GM19324 (cell line): Measurements from ENCODE around the gene CAV2.

ENCODE experiments used
- ATAC-seq: cut with Tn5 transposase; IDR thresholded peaks from one replicate; pipeline ENCODE4 v1.9.1; 2021; ENCODE audit warnings: mild to moderate bottlenecking, moderate library complexity; ENCODE audit not compliant: unreplicated experiment, low FRiP score

Gene CAV2

DNA sequence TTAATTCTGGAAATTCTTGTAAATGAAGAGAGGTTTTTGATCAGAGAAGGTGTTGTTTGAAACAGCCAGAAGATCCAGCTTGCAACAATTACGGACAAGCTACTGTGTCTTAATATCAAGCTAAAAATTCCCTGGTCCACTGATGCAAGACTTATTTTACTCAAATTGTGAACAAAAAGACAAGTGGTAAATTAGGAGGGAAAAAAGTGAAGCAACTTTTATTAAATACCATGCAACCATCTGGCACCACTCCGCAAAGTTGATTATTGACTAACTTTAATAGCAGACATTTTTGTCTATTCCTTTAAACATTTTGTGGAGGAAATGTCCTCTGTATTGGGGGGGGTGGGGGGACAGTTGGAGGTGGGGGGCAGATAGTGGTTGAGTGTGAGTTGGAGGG is 5.1 kb upstream of the CAV2 start:
- no peak for ATAC-seq

DNA sequence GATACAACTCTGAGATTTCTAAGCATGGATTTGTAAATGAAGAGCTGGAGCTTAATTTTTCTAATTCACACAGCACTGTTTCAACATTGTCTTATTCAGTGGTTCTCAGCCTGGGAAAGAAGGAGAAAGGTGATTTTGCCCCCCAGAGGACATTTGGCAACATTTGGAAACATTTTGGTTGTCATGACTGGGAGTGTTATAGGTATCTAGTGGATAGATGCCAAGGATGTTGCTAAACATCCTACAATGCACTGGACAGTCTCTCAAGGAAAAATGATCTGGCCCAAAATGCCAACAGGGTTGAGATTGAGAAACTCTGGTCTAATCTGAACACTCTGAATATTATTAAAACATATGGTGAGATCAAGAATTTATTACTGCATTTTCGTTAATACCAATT is 3.8 kb upstream of the CAV2 start:
- no peak for ATAC-seq

DNA sequence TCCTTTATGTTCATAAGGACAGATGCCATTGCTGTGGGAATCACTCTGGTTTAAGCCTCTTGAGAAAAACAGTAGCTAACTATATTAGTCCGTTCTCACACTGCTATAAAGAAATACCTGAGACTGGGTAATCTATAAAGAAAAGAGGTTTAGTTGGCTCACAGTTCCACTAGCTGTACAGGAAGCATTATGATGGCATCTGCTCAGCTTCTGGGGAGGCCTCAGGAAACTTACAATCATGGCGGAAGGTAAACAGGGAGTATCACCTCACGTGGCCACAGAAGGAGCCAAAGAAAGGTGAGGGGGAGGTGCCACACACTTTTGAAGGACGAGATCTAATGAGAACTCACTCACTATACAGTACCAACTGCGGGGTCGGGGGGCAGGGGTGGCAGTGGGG is 2.9 kb upstream of the CAV2 start:
- ATAC-seq: no peak

DNA sequence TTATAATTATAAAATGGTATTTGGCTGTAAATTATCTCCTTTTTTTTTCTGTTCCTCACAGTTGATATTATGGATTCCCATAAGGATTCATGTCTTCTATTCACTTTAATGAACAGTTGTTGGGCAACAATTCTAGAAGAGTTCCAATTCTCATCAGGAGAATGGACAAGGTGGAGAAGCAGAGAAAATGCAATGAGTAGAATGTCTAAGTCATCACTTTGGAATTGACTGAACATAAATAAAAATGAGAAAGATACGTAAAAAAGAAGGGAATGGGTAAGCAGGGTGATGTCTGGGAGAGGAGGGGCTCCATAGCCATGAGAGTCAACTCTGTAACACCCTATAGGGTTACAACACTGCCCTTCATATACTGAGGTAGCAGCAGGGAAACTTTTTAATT is 1.8 kb upstream of the CAV2 start:
- ATAC-seq: no peak

DNA sequence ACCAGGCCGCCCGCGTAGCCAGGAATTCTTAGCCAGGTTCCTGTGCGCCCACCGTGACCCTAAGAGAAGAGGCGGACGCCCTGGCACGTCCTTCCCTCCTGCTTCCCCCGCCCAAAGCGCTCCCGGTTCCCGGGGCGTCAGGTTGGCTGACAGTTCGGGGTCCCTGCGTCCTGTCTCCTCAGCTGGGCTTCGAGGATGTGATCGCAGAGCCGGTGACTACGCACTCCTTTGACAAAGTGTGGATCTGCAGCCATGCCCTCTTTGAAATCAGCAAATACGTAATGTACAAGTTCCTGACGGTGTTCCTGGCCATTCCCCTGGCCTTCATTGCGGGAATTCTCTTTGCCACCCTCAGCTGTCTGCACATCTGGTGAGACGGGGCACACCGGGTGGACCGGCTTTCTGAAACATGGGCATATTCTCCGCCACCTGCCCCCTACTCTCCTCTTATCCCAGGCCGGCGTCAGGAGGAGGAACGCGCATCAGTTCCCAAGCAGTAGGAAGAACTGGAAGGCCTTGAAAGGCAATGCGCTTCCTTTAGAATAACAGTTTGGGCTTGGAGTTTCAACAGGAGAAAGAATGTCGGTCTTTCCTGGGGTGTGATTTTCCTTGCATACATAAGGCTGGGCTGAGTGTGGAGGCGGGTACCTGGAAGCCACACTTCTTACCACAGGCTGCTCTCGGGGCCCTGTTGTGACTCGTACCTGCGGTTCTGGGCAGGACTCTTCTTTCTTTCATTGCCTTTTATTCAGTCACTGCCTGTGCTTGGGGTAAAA is 728 bp downstream of the CAV2 start:
- ATAC-seq: peak; percentile 72

DNA sequence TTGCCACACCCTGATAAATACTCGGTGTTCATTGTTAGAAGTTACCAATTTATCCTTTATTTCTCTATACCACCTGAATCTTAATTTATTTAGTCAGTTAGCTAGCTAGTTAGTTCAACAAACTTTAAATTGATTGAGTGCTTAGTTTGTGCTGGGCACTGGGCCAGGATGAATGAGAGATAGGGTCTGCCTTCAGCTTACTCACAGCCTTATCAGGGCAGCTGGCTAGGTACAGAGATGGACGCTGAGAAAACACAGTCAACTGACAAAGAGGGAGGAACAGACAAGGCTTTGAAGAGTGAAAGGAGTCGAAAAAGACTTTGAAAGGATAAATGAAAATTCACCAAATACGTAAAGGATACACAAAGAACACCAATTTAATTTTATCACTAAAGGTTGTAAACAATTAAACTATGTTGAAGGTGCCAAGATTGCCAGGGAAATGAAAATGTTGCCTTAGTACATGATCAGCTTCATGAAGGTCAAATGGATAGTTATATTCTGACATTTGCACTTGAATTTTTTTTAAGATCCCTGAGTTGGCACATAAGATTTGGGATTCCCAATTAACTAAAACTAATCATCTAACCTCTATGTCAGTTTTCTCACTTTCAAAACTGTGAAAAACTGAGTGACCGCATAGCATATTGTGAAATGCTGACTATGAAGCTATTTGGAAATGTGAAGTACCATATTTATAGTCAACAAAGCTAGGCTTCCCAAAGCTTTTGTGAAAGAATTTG is 2.1 kb downstream of the CAV2 start:
- ATAC-seq: no peak

DNA sequence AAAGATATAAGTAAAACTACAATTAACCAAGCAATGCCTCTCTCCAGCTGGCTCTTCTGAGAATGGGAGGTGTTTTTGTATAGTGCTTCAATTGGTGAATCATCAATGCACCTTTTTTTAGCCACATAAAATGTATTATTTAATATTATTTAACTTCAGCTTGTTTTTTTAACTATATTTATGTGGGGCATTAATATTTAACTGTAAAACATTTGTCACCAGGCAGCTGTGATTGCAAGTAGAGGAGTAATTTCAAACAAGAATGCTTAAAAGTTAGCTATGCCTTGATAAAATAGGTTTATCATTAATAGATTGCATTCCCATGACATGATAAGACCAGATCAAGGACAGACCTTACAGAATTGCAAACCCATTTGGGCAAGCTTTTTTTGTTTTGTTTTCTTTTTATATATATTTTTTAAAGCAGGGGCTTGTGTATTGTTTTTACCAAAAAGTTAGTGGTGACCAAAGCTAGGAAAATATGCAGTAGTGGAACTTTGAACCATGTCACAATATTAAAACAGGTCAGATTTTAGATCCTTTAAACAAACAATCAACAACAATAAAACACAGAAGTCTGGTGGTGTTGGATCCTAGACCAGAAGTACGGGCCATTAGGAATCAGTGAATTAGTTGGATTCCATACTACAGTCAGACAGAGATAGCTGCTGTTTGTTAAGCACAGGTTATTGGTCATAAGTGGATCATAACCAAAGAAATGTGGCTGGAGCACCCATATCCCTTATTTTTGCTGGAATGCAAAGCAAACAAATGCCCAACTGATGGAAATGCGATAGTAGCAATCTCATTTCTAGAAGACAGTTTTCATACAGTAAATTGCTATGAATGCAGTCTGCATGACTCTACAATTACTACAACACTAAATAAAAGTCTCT is 2.9 kb downstream of the CAV2 start:
- ATAC-seq: no peak

GRCh38 chr7:116503835-116504234 is 4.3 kb downstream of the CAV2 start:
- no peak for ATAC-seq

GRCh38 chr7:116505278-116505677 is 5.7 kb downstream of the CAV2 start:
- ATAC-seq: no peak

DNA sequence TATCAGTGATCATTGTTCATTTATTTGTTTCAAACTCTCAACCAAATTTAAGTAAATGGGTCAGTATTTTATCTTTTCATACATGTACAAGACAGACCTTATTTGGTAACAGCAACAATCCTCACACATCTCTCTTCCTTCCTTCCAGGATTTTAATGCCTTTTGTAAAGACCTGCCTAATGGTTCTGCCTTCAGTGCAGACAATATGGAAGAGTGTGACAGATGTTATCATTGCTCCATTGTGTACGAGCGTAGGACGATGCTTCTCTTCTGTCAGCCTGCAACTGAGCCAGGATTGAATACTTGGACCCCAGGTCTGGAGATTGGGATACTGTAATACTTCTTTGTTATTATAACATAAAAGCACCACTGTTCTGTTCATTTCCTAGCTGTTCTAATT is 6.3 kb downstream of the CAV2 start:
- ATAC-seq: no peak

DNA sequence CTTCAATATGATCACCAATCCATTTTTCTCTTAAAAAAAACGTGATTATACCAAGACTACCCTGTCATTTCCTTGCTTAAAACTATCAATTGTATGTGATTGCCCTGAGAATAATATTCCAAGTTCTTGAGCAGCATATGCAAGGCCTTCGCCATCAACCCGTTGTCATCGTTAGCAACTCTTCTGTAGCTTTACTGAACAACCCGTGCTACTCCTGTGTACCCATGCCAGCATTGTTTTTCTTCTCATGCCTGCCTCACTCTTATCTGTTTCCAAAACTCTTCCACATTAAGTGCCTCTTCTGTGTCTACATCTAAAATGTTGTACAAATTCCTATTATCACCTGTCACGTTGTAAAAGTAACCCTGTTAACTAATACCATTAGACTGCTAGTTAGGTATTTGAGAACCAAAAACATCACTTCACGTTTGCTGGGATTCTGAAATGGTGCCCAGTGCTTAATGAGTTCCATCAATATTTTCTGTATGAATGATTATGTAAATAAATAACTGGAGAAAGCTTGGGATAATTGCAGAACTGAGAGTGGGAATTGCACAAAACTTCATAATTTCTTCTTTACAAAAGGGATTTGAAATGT is 10.5 kb downstream of the CAV2 start:
- no peak for ATAC-seq

- ATAC-seq: no peak
These were observed 11.3 kb downstream of the CAV2 start for GRCh38 chr7:116510795-116511194.

DNA sequence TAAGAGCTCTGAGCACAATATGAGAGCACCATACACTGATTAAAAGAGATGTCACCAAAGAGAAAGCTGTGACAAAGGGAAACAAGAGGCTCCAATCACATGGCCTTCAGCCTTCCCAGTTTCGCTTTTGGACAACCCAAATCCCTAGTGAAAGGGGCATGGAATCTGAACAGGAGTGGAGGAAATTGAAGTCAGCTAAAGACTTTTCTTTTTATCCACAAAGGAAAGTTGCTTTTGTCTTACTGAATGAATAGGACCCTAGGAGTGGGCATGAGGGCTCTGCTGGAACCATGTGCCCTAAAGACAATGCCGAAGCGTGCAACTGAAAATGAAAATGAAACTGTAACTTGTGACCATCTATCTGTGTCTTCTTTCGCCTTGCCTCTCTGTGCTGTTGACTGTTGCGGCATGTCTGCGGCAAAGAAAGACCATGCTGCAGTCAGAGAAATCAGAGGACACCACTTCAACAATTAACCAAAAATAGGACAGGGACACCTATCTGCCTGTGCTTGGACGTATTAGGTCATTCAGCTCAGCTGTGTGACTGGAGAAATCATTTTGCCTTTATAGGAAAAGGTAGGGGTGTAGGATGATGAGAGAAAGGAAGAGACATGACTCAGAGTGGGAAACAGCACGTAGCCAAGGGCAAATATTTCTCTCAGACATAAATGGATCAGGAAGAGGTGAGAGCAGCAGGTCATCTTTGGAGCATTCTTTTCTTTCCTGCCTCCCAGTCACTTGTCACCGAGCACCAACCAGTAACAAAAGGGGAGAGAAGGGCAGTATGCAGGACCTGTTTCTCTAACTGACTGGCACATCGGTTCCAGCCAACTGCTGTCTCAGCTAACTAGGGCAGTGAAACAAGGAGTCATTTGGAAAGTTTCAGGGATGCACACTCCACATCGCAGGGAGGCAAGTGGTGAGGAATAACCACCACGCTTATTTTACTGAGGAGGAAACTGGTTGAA is 12.3 kb downstream of the CAV2 start:
- peak; percentile 100 for ATAC-seq

DNA sequence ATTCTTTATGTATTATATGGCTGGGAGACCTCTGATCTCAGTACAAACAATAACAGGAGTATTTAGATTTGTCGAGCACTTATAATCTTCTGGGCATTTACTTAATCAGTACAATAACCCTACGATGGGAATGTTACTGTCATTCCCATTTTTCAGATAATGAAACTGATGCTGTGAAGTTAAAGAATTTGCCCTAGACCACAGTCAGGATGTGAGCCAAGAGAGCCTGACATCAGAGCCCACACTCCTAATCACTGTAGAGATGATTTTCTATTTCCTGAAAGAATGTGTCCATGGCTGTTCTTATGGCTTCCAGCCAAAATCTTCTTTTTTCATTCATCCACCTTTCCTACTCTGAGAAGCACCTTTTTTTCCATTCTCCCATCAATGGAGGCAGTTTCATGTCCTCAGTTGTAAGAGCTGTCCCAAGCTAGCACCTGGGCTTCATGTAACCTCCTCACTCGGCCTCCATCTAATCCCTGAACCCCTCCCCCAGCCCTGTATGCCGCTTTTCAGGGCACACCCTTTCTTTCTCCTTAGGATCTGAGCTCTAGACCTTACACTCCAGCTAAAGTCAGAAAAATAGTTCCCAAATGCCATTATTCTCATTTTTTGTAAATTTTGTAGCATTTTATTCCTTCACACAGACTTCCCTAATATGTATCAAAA is 13.1 kb downstream of the CAV2 start:
- ATAC-seq: no peak

DNA sequence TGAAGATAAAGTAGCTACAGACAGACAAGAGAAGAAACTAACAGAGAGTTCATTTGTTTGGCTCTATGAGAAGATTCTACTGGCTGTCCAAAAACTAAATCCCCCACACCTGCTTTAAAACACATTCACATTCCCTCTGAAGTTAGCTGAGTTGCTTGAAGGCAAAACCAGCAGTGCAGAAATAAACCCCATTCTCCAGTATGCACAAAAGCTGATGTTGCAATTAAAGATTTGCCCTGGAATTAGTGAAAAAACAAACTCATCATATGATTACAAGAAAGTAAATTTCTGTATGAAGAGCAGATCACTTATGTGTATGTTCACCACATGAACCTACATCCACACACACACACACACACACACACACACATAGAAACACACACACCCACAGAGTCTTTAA is 16.0 kb downstream of the CAV2 start:
- no peak for ATAC-seq

DNA sequence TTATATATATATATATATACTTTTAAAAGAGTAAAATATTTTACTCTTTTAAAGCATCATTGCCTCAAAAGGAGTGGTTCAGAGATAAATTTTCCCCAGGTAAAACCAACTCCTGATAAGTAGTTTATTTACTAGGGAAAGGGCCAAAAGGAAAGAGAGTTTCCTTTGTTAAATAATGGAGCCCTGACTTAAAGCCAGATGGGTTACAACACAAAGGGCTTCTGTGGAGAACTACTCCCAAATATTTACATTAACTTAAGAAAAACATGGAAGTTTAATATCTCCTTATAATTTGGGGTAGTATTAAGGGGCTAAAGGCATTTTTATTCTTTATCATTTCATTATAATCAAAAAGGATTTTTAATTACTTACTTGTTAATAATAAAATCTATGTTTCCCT is 16.8 kb downstream of the CAV2 start:
- ATAC-seq: no peak

GRCh38 chr7:116517626-116518025 is 18.1 kb downstream of the CAV2 start:
- ATAC-seq: no peak

- ATAC-seq: no peak
These were observed 19.4 kb downstream of the CAV2 start for GRCh38 chr7:116518961-116519360.

GRCh38 chr7:116521046-116521664 is 21.6 kb downstream of the CAV2 start:
- ATAC-seq: no peak
